Skeletal muscle tissue (tissue), 4 donors: ENCODE measurements around the gene CCDC63. TPM values are rescaled to one million over a fixed set of nuclear protein-coding genes. Genes with fewer than 3 reads are reported as not detected.

ENCODE experiments used
- H3K27ac ChIP-seq: one replicate; pipeline ENCODE4 v1.7.0; 2013; ENCODE audit warnings: mild to moderate bottlenecking, low read depth, low read length, inconsistent platforms
- H3K27me3 ChIP-seq, 3 donors: one replicate each; pipeline ENCODE4 v1.7.0; 2013; ENCODE audit warnings: low read length in 3 of 3; ENCODE audit not compliant: control insufficient read depth in 3 of 3, insufficient read depth in 3 of 3
- H3K36me3 ChIP-seq, 3 donors: one replicate each; pipeline ENCODE4 v1.7.0; 2013; ENCODE audit warnings: low read length in 3 of 3; ENCODE audit not compliant: control insufficient read depth in 3 of 3, insufficient read depth in 3 of 3
- H3K4me1 ChIP-seq, 3 donors: one replicate each; pipeline ENCODE4 v1.7.0; 2013; ENCODE audit warnings: low read length in 3 of 3, mild to moderate bottlenecking in 3 of 3; ENCODE audit not compliant: control insufficient read depth in 3 of 3, insufficient read depth in 3 of 3
- H3K4me3 ChIP-seq, 3 donors: one replicate each; pipeline ENCODE4 v1.7.0; 2013; ENCODE audit warnings: low read length in 3 of 3
- H3K9ac ChIP-seq, 3 donors: one replicate each; pipeline ENCODE4 v1.7.0; 2013; ENCODE audit warnings: low read length in 3 of 3, mild to moderate bottlenecking in 3 of 3, moderate library complexity in 2 of 3, low read depth in 1 of 3
- H3K9me3 ChIP-seq, 3 donors: one replicate each; pipeline ENCODE4 v1.7.0; 2013; ENCODE audit warnings: low read length in 3 of 3; ENCODE audit not compliant: control insufficient read depth in 3 of 3
- total RNA-seq: library from RNA; depleted of rRNA; stranded (reverse); fragments of >200 nt; gene quantifications from one replicate; pipeline ENCODE4 v1.2.3, GENCODE V29; 2014
- donor health status: Osteomylitis.

The CCDC63 gene
- total RNA-seq, 1 donor from 2014 or later: not detected

DNA sequence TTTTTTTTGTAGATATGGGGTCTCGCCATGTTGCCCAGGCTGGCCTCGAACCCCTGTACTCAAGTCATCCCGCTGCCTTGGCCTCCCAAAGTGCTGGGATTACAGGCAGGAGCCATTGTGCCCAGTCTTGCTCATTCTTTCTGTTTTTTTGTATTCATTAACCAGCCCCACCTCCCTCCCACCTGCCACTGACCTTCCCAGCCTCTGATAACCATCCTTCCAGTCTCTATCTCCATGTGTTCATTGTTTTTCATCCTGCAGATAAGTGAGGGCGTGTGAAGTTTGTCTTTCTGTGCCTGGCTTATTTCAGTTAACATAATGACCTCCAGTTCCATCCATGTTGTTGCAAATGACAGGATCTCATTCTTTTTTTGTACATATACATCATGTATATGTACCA lies 54.6 kb downstream of the CCDC63 start:
- Histone ChIP-seq H3K9ac (no peak overlapping the region), H3K4me3 (no peak overlapping the region), H3K4me1 (peaks cover 0 to under 1% (median 0%) of the 10 kb centered on the region in 3 donors), H3K27me3 (no peaks in the 10 kb centered on the region), H3K9me3 (no peaks in the 10 kb centered on the region), H3K36me3 (no peaks in the 10 kb centered on the region), H3K27ac (no peak overlapping the region)

DNA sequence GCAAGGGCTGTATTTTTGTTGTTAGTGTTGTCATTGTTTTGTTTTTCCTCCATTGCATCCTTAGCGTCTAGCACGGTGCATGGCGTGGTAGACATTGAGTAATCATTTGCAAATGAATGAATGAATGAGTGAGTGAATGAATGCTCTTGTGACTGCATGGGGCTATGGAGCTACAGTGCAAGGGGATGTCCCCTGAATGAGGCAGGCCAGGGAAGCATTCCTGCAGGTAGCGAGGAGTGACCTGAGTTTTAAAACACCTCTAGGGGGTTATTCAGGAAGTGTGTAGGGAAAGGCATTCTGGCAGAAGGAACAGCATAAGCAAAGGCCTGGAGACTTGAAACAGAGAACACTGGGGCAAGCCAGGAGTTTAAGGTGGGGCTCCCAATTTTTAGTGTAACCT lies 56.7 kb downstream of the CCDC63 start:
- Histone ChIP-seq H3K27ac (no peak overlapping the region), H3K27me3 (no peaks in the 10 kb centered on the region), H3K4me1 (peaks cover 0 to 18% (median 0%) of the 10 kb centered on the region in 3 donors), H3K4me3 (no peak overlapping the region), H3K9me3 (no peaks in the 10 kb centered on the region), H3K36me3 (no peaks in the 10 kb centered on the region), H3K9ac (no peak overlapping the region)

DNA sequence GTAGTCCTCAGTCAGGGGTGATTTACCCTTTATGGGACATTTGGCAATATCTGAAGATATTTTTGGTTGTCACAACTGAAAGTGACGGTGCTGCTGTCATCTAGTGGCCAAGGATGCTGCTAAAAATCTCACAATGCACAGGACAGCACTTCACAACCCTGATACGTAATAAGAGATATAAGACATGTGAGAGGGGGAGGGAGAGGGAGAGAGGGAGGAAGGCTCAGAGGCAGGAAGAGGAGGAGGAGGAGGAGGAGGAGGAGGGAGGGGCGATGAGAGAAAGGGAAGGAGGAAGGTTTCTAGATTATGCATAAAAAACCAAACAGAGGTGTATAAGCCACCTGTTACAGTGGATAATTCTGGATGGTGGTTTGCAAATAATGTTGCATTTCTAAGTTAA lies 59.3 kb downstream of the CCDC63 start:
- Histone ChIP-seq H3K4me3 (no peak overlapping the region), H3K36me3 (peaks cover 2 to 9% (median 8%) of the 10 kb centered on the region in 3 donors), H3K9me3 (no peaks in the 10 kb centered on the region), H3K9ac (no peak overlapping the region), H3K27ac (no peak overlapping the region), H3K27me3 (no peaks in the 10 kb centered on the region), H3K4me1 (peaks cover 0 to 23% (median 0%) of the 10 kb centered on the region in 3 donors)

DNA sequence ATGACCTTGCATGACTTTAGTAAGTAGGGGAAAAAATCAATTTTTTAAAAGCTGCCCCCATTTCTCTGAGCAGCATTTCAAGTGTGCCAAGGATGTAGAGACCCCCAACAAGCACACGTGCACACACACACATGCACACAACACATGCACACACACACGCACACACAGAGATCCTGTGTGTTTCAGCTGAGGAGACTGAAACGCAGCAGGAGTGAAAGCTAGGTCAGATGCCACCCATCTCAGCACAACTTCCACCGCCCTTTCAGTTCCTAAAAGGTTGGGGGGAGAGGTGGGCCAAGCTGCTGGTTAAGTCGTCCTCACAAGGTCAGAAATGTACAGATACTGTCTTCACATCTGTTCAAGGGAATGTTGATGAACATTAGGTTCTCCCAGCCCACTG lies 59.7 kb downstream of the CCDC63 start:
- Histone ChIP-seq H3K27me3 (no peaks in the 10 kb centered on the region), H3K9ac (no peak overlapping the region), H3K9me3 (no peaks in the 10 kb centered on the region), H3K36me3 (peaks cover 2 to 13% (median 8%) of the 10 kb centered on the region in 3 donors), H3K4me1 (peaks cover 0 to 23% (median 0%) of the 10 kb centered on the region in 3 donors), H3K4me3 (no peak overlapping the region), H3K27ac (no peak overlapping the region)

DNA sequence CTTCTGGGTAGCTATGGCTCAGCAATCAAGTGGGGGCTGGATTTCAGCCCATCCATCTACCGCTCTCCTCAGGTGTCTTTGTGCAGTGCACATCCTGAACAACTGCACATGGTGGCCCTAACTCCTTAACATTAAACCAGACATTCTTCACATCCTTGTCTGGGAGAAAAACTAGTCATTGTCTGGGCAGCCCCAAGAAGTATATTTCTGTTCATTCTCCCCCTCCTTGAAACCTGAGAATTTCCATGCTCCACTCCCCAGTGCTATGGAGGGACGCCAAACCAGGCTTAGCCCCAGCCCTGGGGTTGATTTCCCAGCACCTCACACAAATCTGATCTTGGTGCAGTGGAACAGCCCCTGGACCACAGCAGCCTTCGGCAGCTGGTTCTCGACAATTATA lies 60.2 kb downstream of the CCDC63 start:
- no peaks in the 10 kb centered on the region for H3K9me3 ChIP-seq
- no peak overlapping the region for H3K9ac ChIP-seq
- H3K36me3 ChIP-seq: peaks cover 2 to 13% (median 8%) of the 10 kb centered on the region in 3 donors
- H3K4me3 ChIP-seq: no peak overlapping the region
- peak overlapping the region; percentile 52 for H3K27ac ChIP-seq
- peaks cover 0 to 23% (median 0%) of the 10 kb centered on the region in 3 donors for H3K4me1 ChIP-seq
- H3K27me3 ChIP-seq: no peaks in the 10 kb centered on the region

DNA sequence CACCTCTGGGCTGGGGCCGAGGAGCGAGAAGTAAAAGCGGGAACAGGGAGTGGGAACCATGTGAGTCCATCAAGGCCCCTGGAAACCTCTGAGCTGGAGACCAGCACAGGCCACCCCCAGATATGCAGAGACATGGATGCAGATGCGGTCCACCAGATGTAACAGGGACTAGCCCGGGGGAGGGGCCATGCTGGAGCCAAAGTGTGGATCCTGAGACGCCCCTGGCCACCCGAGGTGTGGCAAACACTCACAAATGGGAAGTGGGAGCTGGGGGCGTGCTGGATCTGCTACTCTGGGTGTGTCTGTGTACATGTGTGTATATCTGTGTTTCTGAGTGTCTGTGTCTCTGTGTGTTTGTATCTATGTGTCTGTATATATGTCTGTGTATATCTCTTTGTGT lies 60.8 kb downstream of the CCDC63 start:
- no peak overlapping the region for H3K4me3 ChIP-seq
- peak overlapping the region; percentile 52 for H3K27ac ChIP-seq
- no peaks in the 10 kb centered on the region for H3K27me3 ChIP-seq
- H3K9ac ChIP-seq: no peak overlapping the region
- peaks cover 0 to 23% (median 0%) of the 10 kb centered on the region in 3 donors for H3K4me1 ChIP-seq
- H3K9me3 ChIP-seq: no peaks in the 10 kb centered on the region
- peaks cover 2 to 13% (median 8%) of the 10 kb centered on the region in 3 donors for H3K36me3 ChIP-seq

DNA sequence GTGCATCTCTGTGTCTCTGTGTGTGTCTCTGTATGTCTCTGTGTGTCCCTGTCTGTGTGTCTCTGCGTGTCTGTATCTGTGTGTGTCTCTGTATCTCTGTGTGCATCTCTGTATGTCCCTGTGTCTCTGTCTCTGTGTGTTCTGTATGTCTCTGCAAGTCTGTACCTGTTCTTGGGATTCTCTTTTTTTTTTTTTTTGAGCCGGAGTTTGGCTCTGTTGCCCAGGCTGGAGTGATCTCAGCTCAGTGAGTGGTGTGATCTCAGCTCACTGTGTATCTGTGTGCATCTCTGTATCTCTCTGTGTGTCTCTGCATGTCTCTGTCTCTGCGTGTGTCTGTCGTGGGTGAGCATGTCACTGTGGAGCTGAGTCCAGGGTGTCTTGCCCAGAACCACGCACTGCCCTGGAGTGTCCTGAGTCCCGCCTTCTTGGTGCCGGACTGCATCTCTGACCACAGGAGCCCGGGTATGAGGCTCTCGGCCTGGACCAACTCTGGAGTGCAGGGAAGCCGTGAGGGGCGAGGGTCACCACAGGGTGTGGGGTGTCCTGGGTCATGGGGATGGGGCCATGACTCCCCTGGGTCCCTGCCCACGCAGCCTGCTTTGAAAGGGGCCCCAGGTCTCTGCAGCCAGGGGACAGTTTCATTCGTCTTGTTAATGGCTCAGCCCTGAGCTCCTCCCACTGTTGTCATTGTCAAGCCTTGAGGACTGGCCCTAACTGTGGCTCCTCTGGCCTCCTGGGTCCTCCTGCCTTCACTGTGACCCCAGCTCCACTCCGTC lies 61.8 kb downstream of the CCDC63 start:
- Histone ChIP-seq H3K27ac (no peak overlapping the region), H3K9ac (no peak overlapping the region)

DNA sequence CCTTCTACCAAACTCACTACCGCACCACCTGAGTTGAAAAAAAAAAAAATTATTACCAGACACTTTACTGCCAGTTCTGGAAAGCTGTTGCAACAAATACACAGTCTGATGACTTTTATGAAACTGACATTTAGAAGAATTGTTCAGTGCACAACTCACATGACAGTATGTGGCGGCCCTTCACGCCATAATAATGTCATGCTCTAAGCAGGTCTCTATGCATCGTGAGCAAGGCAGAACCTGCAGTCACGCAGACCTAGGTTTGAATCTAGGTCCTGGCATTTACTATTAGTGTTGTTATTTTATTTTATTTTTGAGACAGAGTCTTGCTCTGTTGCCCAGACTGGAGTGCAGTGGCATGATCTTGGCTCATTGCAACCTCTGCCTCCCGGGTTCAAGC lies 65.5 kb downstream of the CCDC63 start:
- Histone ChIP-seq H3K36me3 (peaks cover 6 to 32% (median 28%) of the 10 kb centered on the region in 3 donors), H3K27ac (no peak overlapping the region), H3K4me1 (peaks cover 0 to 14% (median 0%) of the 10 kb centered on the region in 3 donors), H3K9ac (no peak overlapping the region), H3K9me3 (no peaks in the 10 kb centered on the region), H3K4me3 (no peak overlapping the region), H3K27me3 (no peaks in the 10 kb centered on the region)

More for the DNA sequence above, 61.8 kb downstream of the CCDC63 start:
- H3K36me3 ChIP-seq: peaks cover 5 to 21% (median 17%) of the 10 kb centered on the region in 3 donors
- no peaks in the 10 kb centered on the region for H3K27me3 ChIP-seq
- no peak overlapping the region for H3K4me3 ChIP-seq
- H3K9me3 ChIP-seq: no peaks in the 10 kb centered on the region
- peaks cover 0 to 23% (median 0%) of the 10 kb centered on the region in 3 donors for H3K4me1 ChIP-seq

DNA sequence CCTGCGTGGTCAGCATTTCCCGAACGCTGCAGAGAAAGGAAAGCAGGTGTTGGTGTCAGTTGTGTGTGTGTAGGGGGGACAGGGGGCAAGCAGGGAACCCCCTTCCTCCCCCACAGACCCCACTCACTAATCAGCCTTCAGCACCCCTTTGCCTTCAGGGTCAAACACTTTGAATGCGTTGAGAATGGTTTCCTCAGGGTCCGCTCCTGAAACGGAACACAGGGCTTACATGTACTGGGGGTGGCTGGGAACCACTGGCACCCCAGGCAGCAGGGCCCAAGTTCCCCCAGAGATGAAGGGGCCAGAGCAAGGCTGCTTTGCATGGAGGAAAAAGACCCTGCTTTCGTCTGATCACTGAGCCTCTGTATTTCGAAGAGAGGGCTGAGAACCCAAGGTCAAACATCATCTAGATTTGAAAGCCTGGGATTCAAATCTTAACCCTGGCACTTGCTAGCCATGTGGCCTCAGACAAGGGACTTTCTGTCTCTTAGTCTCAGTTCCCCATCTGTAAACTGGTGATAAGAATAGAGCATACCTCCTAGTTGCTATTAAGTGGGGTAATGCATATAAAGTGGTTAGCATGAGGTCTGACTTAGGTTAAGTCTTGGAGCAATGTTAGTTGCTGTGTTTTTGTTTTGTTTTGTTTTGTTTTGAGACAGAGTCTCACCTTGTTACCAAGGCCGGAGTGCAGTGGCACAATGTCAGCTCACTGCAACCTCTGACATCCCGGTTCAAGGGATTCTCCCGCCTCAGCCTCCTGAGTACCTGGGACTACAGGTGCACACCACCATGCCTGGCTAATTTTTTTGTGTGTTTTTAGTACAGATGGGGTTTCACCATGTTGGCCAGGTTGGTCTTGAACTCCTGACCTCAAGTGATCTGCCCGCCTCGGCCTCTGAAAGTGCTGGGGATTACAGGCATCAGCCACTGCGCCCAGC lies 66.6 kb downstream of the CCDC63 start:
- H3K27ac ChIP-seq: no peak overlapping the region
- H3K4me1 ChIP-seq: peaks cover 0 to 6% (median 4%) of the 10 kb centered on the region in 3 donors
- H3K9me3 ChIP-seq: no peaks in the 10 kb centered on the region
- H3K27me3 ChIP-seq: no peaks in the 10 kb centered on the region
- H3K36me3 ChIP-seq: peaks cover 6 to 38% (median 28%) of the 10 kb centered on the region in 3 donors
- H3K4me3 ChIP-seq: no peak overlapping the region
- peak overlapping the region in 1 of 3 donors; percentile 41 for H3K9ac ChIP-seq
